HG03342 (cell line): ENCODE measurements around the gene OSBPL10.
A peak's percentile ranks its signal among the peaks of the same experiment; 100 is the strongest.

Experiments used
- ATAC-seq: cut with Tn5 transposase; IDR thresholded peaks from one replicate; pipeline ENCODE4 v1.9.1; 2021; ENCODE audit warnings: mild to moderate bottlenecking, moderate library complexity; ENCODE audit not compliant: unreplicated experiment

OSBPL10 gene

GRCh38 chr3:31636694-31637442 lies 344.2 kb downstream of the OSBPL10 start:
- ATAC-seq: no peak

GRCh38 chr3:31636049-31636448 lies 345.0 kb downstream of the OSBPL10 start:
- no peak for ATAC-seq

GRCh38 chr3:31635545-31635944 lies 345.5 kb downstream of the OSBPL10 start:
- ATAC-seq: no peak

GRCh38 chr3:31634476-31634875 lies 346.6 kb downstream of the OSBPL10 start:
- ATAC-seq: no peak

GRCh38 chr3:31629054-31629453 lies 352.0 kb downstream of the OSBPL10 start:
- ATAC-seq: no peak

GRCh38 chr3:31625358-31625757 lies 355.7 kb downstream of the OSBPL10 start:
- ATAC-seq: no peak

DNA sequence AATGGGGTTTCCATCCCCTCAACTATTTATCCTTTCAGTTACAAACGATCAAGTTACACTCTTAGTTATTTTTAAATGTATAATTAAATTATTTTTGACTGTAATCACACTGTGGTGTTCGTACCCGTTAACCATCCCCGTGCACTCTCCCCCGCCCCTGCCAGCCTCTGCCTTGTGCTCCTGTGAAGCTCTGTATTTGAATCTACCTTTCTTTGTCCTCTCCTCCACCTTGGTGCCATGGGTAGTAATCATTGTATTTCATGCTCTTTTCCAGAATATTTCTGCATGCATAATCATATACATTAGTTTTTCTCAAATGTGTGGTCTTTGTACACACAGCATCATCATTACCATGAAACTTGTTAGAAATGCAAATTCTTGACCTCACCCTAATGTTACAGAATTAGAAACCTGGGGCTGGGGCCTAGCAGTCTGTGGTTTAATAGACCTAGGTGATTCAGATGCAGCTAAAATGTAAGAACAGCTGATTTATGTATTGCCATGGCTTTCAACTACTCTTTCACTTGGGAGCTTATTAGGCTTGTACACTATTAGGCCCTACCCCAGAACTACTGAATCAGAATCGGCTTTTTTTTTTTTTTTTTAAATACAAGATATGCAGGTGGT lies 356.9 kb downstream of the OSBPL10 start:
- peak; percentile 48 for ATAC-seq

DNA sequence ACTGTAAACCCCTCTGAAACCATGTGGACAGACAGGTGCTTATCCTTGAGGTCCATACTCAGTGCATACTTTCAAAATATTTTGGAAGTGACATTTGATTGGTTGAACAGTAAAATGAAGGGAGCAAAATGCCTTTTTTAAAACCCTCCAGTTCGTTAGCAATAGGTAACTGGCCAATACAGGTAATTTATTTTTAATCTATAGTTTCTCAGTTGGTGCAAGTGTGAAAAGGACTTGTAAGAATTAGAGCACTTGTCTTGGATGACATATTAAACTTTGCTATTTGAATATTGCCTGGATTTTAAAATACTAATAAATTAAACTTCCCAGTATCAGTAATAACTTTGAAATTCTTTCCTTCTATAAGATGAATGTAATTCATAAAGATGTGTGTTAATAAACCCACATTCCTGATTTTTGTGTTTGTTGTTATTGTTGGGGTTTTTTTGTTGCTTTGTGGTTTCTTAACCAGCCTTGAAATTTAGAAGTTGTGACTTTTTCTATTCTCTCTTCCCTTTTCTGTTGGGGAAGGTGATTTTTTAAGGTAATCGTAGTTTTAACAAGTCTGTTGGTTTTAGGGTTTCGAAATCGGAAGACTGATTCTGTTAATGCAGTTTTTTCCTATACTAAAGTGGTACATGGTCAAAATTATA lies 358.3 kb downstream of the OSBPL10 start:
- peak; percentile 65 for ATAC-seq

GRCh38 chr3:31621314-31621713 lies 359.7 kb downstream of the OSBPL10 start:
- no peak for ATAC-seq

DNA sequence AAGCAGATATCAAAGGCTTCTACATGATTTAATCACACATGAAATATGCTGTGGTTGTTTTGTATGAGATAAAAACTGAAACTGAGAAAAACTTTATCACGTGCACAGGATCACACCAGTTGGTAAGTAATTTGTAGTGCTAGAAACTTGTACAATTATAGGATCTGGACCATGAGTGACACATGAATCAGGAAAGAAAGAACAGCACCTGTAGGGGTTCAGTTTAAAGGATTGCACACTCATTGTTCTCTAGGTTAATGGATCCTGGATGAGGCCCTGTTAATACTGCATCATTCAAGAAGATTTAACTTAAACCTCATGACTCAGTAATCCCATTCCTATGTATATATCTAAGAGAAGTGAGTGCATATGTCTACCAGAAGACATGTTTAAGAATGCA lies 360.4 kb downstream of the OSBPL10 start:
- ATAC-seq: peak; percentile 41

DNA sequence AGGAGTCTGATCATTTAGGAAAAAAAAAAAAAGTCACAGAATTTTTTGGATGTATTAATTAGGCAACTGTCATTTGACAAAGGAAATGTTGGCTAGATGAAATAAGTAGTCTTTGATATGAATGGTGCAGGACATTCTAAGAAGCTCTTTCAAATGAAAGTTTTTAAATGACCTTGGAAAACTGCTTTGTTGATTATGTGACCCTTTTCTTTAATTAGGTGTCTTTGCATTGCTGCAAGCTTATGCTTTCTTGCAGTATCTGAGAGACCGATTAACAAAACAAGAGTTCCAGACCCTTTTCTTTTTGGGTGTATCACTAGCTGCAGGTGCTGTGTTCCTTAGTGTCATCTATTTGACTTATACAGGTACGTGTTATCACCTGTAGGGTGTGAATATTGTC lies 364.4 kb downstream of the OSBPL10 start:
- ATAC-seq: no peak

DNA sequence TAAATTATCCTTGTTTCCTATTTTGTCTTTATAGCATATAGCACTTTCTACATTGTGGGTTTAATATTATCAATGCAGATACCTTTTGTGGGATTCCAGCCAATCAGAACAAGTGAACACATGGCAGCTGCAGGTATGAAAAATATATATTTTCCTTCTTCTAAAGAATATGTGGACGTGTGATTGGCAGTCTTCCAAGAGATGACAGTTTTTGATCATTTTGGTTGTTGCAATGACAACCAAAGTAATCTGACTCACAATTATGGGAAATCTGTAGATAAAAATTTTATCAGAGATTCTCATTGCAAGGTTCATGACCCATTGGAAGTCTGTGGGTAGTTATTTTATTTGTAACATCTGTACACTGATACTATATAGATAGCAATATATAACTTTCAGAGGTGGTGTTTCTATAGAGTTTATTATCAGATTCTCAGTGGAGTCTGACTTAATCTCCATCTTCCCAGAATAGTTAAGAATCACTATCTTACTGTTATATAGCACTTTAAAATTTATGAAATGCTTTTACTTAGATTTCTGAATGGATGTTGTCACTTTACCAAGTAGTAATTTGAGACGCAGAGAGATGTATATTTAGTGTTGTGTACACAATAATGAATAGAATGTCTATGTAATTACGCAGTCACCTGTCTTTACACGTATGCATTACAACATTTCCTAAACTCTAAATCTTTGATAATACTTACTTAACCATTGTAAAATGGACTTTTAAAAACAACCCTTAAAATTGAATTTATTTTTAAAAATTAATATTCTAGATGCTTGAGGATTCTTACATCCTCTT lies 365.8 kb downstream of the OSBPL10 start:
- ATAC-seq: no peak

GRCh38 chr3:31614162-31614921 lies 366.7 kb downstream of the OSBPL10 start:
- ATAC-seq: no peak

DNA sequence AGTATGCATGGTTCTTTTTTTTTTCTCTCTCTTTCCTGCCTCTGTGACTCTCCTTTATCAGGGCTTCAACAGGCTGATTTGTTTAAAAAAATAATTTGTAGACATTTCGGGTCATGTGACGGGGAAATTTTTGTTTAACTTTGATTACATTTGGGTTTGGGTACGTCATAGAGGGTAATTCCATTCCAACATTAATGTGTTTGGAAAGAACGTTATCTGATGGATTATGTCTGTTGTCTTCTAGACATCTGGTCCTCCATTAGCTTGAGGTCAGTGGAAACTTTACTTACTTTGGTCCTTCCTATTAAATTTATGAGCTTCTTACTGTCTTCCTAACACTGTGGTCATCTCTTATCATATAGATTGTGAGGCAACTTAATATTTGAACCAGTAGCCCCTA lies 367.4 kb downstream of the OSBPL10 start:
- no peak for ATAC-seq

- no peak for ATAC-seq
These were observed 367.9 kb downstream of the OSBPL10 start for GRCh38 chr3:31613177-31613576.
